Loucy (cell line): ENCODE results near the gene RAP1GAP2.

ENCODE experiments used
- CTCF ChIP-seq: fragments of 200-600 bp; sonication (generic); conservative IDR thresholded peaks from 2 replicates; pipeline ENCODE4 v1.5.1; 2014; ENCODE audit warnings: mild to moderate bottlenecking, antibody characterized with exemption, low read length
- EZH2phosphoT487 ChIP-seq: fragments of 200-600 bp; IDR thresholded peaks from 2 replicates; pipeline ENCODE4 v1.6.1; 2018; ENCODE audit warnings: antibody characterized with exemption, mild to moderate bottlenecking, moderate library complexity, borderline replicate concordance

- TF ChIP-seq CTCF = no peak
- TF ChIP-seq EZH2phosphoT487 = no peak
Observed at GRCh38 chr17:2856727-2857126, 60.5 kb downstream of the RAP1GAP2 start.
